ES-I3 (cell line): Measurements from ENCODE around the gene AGBL1.

Source experiments
- H3K36me3 ChIP-seq: 2 replicates; pipeline ENCODE4 v1.6.1; 2013; ENCODE audit warnings: mild to moderate bottlenecking, low read length, control low read depth, moderate library complexity; ENCODE audit not compliant: insufficient read depth
- H3K4me1 ChIP-seq: 2 replicates; pipeline ENCODE4 v1.6.1; 2013; ENCODE audit warnings: mild to moderate bottlenecking, control low read depth, low read length; ENCODE audit not compliant: insufficient read depth
- H3K9ac ChIP-seq: 2 replicates; pipeline ENCODE4 v1.6.1; 2013; ENCODE audit warnings: low read depth, mild to moderate bottlenecking, low read length, moderate library complexity
- H3K9me3 ChIP-seq: 2 replicates; pipeline ENCODE4 v1.6.1; 2013; ENCODE audit warnings: mild to moderate bottlenecking, low read length, moderate library complexity; ENCODE audit not compliant: control insufficient read depth, insufficient read depth

The AGBL1 gene

GRCh38 chr15:86327230-86327865, 247.7 kb downstream of the AGBL1 start:
- Histone ChIP-seq H3K36me3 (no peaks in the 10 kb centered on the region), H3K4me1 (no peaks in the 10 kb centered on the region), H3K9ac (no peak overlapping the region), H3K9me3 (no peaks in the 10 kb centered on the region)

DNA sequence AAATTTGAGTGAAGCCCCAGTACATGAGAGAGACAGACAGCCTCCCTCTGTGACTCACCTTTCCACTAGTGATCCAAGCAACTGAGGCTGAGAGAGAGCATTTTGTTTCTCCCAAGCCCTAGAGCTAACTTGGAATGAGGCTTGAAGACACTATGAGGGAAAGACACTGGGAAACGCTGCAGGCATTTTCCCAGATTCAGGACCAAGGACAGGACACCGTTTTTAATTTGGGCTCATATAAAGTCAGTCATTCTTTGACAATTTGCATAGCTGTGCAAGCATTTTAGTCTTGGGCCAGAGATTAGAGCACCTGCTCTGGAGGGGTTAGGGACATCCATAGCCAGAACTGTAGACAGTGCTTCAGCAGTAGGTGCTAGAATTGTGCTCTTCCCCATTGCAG, 249.0 kb downstream of the AGBL1 start:
- Histone ChIP-seq H3K9ac (no peak overlapping the region), H3K9me3 (no peaks in the 10 kb centered on the region), H3K36me3 (no peaks in the 10 kb centered on the region), H3K4me1 (no peaks in the 10 kb centered on the region)

DNA sequence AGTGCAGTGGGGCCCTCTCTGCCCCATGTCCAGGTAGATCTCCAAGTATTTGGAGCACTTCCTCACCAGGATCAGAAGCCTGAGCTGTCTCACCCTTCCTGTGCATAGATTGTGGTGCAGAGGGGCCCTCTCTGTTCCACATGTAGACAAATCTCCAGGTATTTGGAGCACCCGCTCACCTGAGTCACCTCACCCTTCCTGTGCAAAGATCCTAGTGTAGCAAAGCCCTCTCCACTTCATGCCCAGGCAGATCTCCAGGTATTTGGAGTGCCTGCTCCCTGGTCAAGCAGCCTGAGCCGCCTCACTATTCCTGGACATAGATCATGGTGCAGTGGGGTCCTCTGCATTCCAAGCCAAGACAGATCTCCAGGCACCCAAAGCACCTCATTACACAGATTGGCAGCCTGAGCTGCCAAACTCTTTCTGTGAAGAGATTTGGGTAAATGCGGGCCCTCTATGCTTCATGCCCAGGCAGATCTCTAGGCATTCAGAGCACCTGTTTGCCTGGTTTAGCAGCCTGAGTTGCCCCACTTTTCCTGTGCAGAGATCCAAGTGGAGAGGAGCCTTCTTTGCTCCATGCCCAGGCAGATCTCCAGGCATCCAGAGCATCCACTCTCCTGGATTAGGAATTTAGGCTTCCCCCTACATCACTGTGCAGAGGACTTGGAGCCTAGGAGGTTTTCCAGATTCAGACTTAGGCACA, 249.8 kb downstream of the AGBL1 start:
- Histone ChIP-seq H3K9ac (no peak overlapping the region), H3K36me3 (no peaks in the 10 kb centered on the region), H3K9me3 (no peaks in the 10 kb centered on the region), H3K4me1 (no peaks in the 10 kb centered on the region)

GRCh38 chr15:86333819-86334218, 254.1 kb downstream of the AGBL1 start:
- no peaks in the 10 kb centered on the region for H3K36me3 ChIP-seq
- H3K9ac ChIP-seq: no peak overlapping the region
- no peaks in the 10 kb centered on the region for H3K9me3 ChIP-seq
- no peaks in the 10 kb centered on the region for H3K4me1 ChIP-seq

GRCh38 chr15:86336051-86336788, 256.5 kb downstream of the AGBL1 start:
- H3K9ac ChIP-seq: no peak overlapping the region
- no peaks in the 10 kb centered on the region for H3K36me3 ChIP-seq
- H3K9me3 ChIP-seq: no peaks in the 10 kb centered on the region
- H3K4me1 ChIP-seq: no peaks in the 10 kb centered on the region

DNA sequence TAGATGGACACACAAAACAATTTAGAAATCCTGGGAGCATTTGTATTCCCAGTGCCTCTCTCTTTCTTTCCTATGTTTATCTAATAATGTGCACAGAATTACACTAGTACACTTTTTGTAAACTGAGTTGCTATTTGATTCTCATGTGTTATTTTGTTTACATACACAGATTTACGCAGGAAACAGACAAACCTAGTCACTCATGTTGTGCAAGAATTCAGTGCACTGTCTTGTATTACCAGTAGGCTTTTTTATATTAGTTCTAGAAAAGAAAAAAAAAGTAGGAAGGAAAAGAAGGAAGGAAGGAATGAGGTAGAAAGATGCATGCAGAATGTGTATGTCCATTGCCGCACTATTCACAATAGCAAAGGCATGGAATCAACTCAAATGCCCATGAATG, 257.4 kb downstream of the AGBL1 start:
- no peaks in the 10 kb centered on the region for H3K9me3 ChIP-seq

GRCh38 chr15:86347245-86347644, 267.6 kb downstream of the AGBL1 start:
- Histone ChIP-seq H3K36me3 (no peaks in the 10 kb centered on the region), H3K4me1 (peaks cover 6% of the 10 kb centered on the region; the same call in 1 of the 2 replicates), H3K9ac (no peak overlapping the region), H3K9me3 (no peaks in the 10 kb centered on the region)

More for the DNA sequence above, 257.4 kb downstream of the AGBL1 start:
- Histone ChIP-seq H3K9ac (no peak overlapping the region), H3K4me1 (no peaks in the 10 kb centered on the region), H3K36me3 (no peaks in the 10 kb centered on the region)

DNA sequence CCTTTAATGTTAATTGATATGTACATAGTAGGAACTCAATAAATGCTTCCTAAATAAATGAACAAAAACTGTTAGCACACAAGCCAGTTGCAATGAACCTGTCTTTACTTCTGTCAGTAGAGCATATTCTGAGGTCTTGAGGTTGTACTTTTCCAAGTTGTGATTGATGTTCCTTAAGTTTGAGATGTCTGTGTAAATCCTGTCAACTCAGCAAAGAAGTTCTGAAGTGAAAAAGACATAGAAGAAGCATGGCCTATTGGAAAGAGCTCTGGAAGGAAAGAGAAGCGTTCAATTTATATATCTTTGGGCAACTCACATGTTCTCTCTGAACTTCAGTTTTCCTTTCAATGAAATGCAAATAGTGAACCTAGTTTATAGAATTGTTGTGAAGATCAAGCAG, 269.9 kb downstream of the AGBL1 start:
- H3K9ac ChIP-seq: no peak overlapping the region

DNA sequence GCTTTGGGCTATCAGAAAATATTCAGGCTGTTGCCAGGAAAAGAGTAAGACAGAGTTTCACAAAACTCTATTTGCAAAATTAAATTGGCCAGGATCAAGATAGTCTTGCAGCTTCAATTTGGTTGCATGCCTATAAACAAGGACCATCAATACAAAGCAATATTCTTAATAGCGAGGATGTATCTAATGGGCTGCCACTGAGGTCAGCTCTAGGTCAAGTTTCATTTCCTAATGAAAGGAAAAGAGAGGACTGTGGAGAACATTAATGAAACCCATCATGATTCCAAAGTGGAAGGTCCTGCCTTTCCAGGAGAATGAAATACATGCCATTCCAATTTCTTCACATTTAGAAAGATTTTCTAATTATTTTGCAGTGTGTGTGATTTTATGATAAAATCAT, 273.5 kb downstream of the AGBL1 start:
- Histone ChIP-seq H3K9ac (no peak overlapping the region), H3K36me3 (no peaks in the 10 kb centered on the region), H3K9me3 (no peaks in the 10 kb centered on the region)

More for the DNA sequence above, 269.9 kb downstream of the AGBL1 start:
- no peaks in the 10 kb centered on the region for H3K36me3 ChIP-seq
- no peaks in the 10 kb centered on the region for H3K9me3 ChIP-seq
- H3K4me1 ChIP-seq: peaks cover 6% of the 10 kb centered on the region; the same call in 1 of the 2 replicates

GRCh38 chr15:86355361-86355760, 275.7 kb downstream of the AGBL1 start:
- no peak overlapping the region for H3K9ac ChIP-seq
- H3K36me3 ChIP-seq: no peaks in the 10 kb centered on the region
- H3K9me3 ChIP-seq: no peaks in the 10 kb centered on the region
- no peaks in the 10 kb centered on the region for H3K4me1 ChIP-seq

More for the DNA sequence above, 273.5 kb downstream of the AGBL1 start:
- H3K4me1 ChIP-seq: no peaks in the 10 kb centered on the region

- H3K4me1 ChIP-seq: no peaks in the 10 kb centered on the region
- H3K9me3 ChIP-seq: no peaks in the 10 kb centered on the region
- H3K36me3 ChIP-seq: no peaks in the 10 kb centered on the region
- H3K9ac ChIP-seq: no peak overlapping the region
Observed at GRCh38 chr15:86355801-86356200, 276.1 kb downstream of the AGBL1 start.

- Histone ChIP-seq H3K36me3 (no peaks in the 10 kb centered on the region), H3K4me1 (no peaks in the 10 kb centered on the region), H3K9ac (no peak overlapping the region), H3K9me3 (no peaks in the 10 kb centered on the region)
Observed at GRCh38 chr15:86362555-86362954, 282.9 kb downstream of the AGBL1 start.

DNA sequence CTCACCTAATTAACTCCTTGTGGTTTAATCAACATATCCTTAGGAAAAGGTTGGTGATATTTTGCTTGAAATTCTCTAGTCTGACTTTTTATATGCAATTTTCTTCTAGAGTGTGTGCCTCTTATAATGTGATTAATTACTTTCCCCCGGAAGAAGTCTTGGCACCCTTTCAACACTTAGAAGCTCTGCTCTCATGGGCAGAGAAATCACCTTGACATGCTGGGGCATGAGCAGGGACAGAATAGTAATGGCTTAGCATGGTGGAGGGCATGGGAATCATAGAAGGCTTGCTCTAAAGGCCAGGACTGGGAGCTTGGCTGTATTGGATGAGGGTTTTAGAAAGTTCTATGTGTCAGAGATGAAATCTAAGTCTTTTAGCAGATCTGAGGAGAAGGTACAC, 293.5 kb downstream of the AGBL1 start:
- Histone ChIP-seq H3K4me1 (0 out of 2 replicates have a peak, but pooled peaks cover 4% of the 10 kb centered on the region), H3K9ac (no peak overlapping the region), H3K9me3 (peaks cover 4% of the 10 kb centered on the region; the same call in 1 of the 2 replicates), H3K36me3 (no peaks in the 10 kb centered on the region)

- H3K36me3 ChIP-seq: no peaks in the 10 kb centered on the region
- H3K4me1 ChIP-seq: 0 out of 2 replicates have a peak, but pooled peaks cover 7% of the 10 kb centered on the region
- H3K9ac ChIP-seq: no peak overlapping the region
- H3K9me3 ChIP-seq: no peaks in the 10 kb centered on the region; the same call in 1 of the 2 replicates
Observed at GRCh38 chr15:86375733-86376280, 296.1 kb downstream of the AGBL1 start.
